22Rv1 (cell line): Measurements from ENCODE around the gene TBC1D1.

ENCODE experiments used
- ZFX ChIP-seq: fragments of 450-650 bp; IDR thresholded peaks from 2 replicates; pipeline ENCODE4 v1.6.1; 2017; ENCODE audit warnings: antibody characterized with exemption, borderline replicate concordance
- TF ChIP-seq, protein P1 (sequence below): fragments of 450-650 bp; IDR thresholded peaks from 2 replicates; pipeline ENCODE4 v1.5.1; 2017; ENCODE audit warnings: mild to moderate bottlenecking

DNA sequence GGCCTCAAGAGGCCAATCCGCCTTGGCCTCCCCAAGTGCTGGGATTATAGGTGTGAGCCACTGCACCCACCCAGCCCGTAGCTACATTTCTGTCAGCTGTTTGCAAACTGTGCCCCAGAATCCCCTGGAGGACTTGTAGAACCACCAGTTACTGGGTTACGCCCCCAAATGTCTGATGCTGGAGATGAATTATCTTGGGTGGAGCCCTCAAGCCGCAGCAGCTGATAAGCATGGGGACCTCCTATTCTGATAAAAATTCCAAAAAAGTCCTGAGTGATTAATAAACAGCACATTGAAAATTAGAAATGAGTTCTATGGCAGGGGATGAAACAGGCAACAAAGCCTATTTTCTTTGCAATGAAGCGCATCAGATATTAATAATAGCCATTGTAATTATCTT, 174.3 kb downstream of the TBC1D1 start:
- TF ChIP-seq, protein P1, sequence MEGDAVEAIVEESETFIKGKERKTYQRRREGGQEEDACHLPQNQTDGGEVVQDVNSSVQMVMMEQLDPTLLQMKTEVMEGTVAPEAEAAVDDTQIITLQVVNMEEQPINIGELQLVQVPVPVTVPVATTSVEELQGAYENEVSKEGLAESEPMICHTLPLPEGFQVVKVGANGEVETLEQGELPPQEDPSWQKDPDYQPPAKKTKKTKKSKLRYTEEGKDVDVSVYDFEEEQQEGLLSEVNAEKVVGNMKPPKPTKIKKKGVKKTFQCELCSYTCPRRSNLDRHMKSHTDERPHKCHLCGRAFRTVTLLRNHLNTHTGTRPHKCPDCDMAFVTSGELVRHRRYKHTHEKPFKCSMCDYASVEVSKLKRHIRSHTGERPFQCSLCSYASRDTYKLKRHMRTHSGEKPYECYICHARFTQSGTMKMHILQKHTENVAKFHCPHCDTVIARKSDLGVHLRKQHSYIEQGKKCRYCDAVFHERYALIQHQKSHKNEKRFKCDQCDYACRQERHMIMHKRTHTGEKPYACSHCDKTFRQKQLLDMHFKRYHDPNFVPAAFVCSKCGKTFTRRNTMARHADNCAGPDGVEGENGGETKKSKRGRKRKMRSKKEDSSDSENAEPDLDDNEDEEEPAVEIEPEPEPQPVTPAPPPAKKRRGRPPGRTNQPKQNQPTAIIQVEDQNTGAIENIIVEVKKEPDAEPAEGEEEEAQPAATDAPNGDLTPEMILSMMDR, result no peak
- no peak for TF ChIP-seq ZFX
